ENCODE measurements around the gene TMEM167A.

The TMEM167A gene

DNA sequence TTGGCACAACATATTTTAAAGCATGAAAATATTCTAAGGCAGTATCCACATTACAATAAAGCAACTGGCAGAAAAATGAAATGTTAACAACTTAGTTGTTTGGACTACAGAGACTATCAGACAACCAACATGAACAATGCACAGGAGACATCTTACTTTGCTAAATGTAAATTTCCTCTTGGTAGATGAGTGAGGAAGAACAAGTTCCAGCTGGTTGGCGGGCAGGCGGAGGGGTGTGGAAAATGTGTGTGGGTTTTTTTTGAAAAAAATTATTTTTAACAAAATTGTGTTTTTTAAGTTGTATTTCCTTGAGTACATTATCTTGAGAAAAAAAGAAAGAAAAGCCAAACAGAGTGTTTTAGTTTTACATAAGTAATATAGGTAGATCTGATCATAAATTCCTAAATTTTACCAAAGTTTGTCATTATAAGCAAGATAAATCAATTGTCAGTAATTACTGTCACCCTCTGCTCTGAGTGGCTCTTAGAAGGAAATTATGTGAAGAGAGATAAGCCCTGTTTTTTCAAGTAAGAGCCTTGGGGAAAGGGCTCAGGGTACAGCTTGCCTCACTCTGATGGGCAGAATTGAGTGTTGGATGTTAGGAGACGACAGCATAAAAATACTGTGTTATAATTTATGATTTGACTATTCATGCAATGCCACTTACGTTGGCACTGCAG, 42.5 kb downstream of the TMEM167A start:
- DNase-seq = no peak

- no peak for DNase-seq
These were observed 43.2 kb downstream of the TMEM167A start for GRCh38 chr5:83034036-83034435.

DNA sequence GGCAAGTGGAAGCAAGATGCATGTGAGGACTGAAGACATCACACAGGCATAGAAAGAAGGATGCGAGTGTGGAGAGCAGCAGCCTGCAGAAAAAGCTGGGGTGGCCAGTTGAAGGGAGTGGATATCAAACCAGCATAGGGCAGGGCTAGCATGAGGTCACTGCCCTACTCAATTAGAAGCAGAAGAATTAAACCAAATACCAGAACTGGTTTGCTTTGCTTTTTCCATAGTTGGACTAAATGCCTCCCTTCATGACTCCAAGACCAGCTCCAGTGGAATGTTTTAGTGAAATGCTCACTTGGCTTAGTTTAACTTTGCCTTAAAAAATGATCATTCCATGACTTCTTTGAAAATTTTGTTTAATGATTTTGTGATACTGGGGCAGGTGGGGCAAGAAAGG, 45.8 kb downstream of the TMEM167A start:
- DNase-seq = no peak

DNA sequence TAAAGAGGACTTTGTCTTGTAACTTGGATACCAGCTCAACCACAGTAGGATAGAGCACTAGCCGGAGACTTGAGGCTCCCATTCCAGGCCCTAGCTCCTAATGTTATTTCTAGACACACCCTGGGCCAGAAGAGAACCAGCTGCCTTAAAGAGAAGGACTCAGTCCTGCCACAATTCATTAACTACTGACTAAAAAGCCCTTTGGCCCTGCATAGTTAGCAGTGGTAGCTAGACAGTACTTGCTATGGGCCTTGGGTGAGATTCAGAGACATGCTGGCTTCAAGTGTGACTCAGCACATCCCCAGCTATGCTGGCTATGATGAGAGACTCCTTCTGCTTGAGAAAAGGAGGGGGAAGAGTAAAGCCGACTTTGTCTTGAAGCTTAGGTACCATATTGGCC, 47.3 kb downstream of the TMEM167A start:
- no peak for DNase-seq

DNA sequence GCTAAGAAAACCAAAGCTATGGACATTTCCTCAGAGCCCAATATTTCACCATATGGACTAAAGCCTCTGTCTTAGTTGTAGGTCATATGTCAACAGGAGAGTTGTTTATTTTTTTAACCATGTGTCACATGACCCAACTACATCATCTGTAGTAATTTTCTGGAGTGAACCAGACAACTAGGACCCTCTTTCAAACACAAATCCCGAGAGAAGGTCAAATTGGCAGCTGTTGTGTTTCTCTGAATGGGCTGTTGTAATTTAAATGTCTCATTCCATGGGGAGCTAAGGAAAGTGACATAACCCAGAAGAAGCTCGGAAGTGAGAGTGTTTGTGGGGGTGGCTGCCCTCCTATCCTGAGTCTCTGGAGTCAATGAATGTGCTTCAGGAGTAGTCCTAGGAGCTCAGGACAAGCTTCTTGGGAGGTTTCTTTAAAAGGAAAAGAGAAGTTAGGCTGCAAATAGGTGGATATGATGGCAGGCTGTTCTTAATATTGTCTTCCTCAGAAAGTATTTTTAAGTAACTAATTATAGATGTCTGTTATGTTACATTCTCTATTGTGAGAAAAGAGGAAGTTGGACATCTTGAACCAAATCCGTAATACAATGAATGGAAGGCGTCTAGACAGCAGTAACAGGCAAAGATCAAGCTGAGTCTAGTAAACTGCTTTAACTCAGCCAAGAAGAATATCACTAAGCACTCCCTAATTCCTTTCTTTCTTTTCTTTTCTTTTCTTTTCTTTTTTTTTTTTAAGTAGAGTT, 50.1 kb downstream of the TMEM167A start:
- DNase-seq = no peak

DNA sequence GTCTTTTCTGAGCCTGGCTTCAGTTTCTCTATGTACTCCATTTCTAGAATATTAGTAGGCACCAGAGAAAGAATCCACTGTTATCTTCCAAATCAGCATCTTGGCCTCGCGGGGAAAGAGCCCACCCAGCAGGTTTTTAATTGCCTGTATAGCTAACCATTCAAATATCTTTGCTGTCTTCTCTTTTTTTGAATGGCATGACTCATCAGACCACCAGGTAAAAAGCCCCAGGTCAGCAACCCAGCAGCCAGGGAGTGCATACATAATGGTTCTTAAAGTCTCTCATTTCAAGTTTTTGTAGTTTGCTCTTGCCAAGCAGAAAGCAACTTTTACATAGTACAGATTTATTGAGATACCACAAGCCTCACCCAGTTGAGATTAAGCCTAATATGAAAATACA, 50.7 kb downstream of the TMEM167A start:
- no peak for DNase-seq

GRCh38 chr5:83025690-83026478, 51.3 kb downstream of the TMEM167A start:
- no peak for DNase-seq

- no peak for DNase-seq
These were observed 54.9 kb downstream of the TMEM167A start for GRCh38 chr5:83022334-83022733.

DNA sequence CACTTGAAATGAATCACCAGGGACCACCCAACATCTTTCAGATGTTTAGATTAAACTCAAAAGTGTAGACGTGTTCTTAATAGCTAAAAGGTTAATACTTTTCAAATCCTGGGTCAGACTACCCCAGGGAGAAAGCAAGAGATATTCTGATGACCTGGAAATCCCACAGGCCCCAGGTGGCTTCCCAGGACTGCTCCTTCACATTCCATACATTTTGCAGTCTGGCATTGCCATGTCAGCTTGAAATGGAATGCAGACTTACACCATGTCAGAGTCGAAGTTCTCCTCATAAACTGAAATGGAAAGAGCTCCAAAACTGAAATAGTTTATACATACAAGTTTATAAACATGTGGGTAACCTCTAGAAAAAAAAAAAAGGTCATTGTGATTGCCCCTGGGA, 61.5 kb downstream of the TMEM167A start:
- DNase-seq = no peak

DNA sequence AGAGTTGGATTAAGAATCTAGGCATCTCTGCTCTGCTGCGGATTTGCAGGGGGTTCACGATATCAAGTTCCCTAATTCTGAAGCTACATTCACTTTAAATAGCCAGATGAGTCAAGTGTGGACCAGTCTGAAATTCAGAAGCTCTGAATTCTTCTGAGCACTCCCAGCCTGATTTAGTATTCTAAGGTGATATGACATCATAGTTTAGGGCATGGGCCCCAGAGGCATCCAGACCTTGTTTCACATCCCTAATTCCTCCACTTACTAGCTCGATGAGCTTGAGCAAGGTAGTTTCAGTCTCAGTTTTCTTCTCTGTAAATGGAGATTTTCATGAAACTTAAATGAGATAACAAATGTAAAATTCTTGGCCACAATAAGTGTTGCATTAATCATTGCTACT, 65.2 kb downstream of the TMEM167A start:
- DNase-seq = no peak

GRCh38 chr5:83009408-83009807, 67.8 kb downstream of the TMEM167A start:
- no peak for DNase-seq

GRCh38 chr5:83007755-83008154, 69.4 kb downstream of the TMEM167A start:
- DNase-seq = no peak

- no peak for DNase-seq
These were observed 70.4 kb downstream of the TMEM167A start for GRCh38 chr5:83006683-83007283.

DNA sequence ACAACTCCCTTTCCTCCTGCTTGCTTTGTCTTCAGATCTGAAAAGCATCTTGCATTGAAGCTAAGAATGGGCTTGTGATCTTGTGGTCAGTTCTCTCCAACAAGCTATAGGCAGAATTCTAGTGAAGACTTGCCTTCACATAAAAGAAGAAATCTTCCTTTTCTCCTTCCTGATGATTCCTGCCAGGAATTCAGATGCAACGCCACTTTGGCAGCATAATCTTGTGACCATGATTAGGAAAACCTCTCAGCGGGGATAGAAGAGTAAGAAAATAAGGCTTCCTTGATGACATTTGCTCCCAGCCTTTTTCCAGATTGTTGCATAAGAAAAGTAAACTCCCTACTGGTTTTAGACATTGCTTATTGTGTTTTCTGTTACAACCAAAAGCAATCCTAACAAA, 73.4 kb downstream of the TMEM167A start:
- DNase-seq = no peak
